ENCODE data around the gene INO80C. TPM values are rescaled to one million over a fixed set of nuclear protein-coding genes. Genes with fewer than 3 reads are reported as not detected.

INO80C gene
- total and polyA plus RNA-seq, 7 donors: 3.7 to 44.9 (median 25.5) TPM

GRCh38 chr18:35463050-35463449 is 34.7 kb downstream of the INO80C start:
- intact Hi-C loops (cut with DNase I): no loop called here
- Histone ChIP-seq H3K27me3 (no peaks in the 10 kb centered on the region), H3K27ac (peak overlapping the region in 2 of 4 donors; percentile 67 to 70)

GRCh38 chr18:35460736-35461161 is 37.0 kb downstream of the INO80C start:
- Histone ChIP-seq H3K4me3 (no peak overlapping the region), H3K27ac (peak overlapping the region in 3 of 4 donors; percentile 53 to 70 (median 67)), H3K27me3 (no peaks in the 10 kb centered on the region), H3K4me1 (peaks cover 0 to 66% (median 39%) of the 10 kb centered on the region in 4 donors), H3K9me3 (no peaks in the 10 kb centered on the region), H3K36me3 (no peaks in the 10 kb centered on the region)
- 42 to 60% methylated on average over 1 of the region's 1 CpG for WGBS, 2 donors
- no peak for TF ChIP-seq POLR2AphosphoS5 (IDR thresholded peaks at IDR 0.05)
- DNase-seq: no peak
- intact Hi-C loops (cut with DNase I): no loop called here

More at GRCh38 chr18:35463050-35463449, 34.7 kb downstream of the INO80C start:
- Histone ChIP-seq H3K9me3 (no peaks in the 10 kb centered on the region), H3K4me3 (no peak overlapping the region), H3K36me3 (no peaks in the 10 kb centered on the region), H3K4me1 (peaks cover 0 to 53% (median 29%) of the 10 kb centered on the region in 4 donors)
- DNase-seq: no peak
- WGBS, 2 donors: 74 to 92% methylated on average over 5 of the region's 5 CpGs
- TF ChIP-seq POLR2A (IDR thresholded peaks at IDR 0.05) (no peak), CTCF (IDR thresholded peaks at IDR 0.05) (no peak), EP300 (IDR thresholded peaks at IDR 0.05) (no peak), POLR2AphosphoS5 (IDR thresholded peaks at IDR 0.05) (no peak)

GRCh38 chr18:35459997-35460396 is 37.8 kb downstream of the INO80C start:
- intact Hi-C loops (cut with DNase I): loop anchor here (10.0 kb wide), 1 partner anchor 55 kb away; no protein-coding TSS in a partner anchor
- H3K27me3 ChIP-seq: no peaks in the 10 kb centered on the region
- H3K4me1 ChIP-seq: peaks cover 0 to 69% (median 39%) of the 10 kb centered on the region in 4 donors
- no peak for TF ChIP-seq EP300 (IDR thresholded peaks at IDR 0.05)
- no peak for TF ChIP-seq CTCF (IDR thresholded peaks at IDR 0.05)
- no peak for TF ChIP-seq POLR2A (IDR thresholded peaks at IDR 0.05)
- TF ChIP-seq POLR2AphosphoS5 (IDR thresholded peaks at IDR 0.05): no peak
- no peak overlapping the region for H3K4me3 ChIP-seq
- no peaks in the 10 kb centered on the region for H3K36me3 ChIP-seq
- no peak for DNase-seq
- no peaks in the 10 kb centered on the region for H3K9me3 ChIP-seq
- H3K27ac ChIP-seq: peak overlapping the region; percentile 36 to 70 (median 53)
- WGBS, 2 donors: 94 to 98% methylated on average over 2 of the region's 2 CpGs

GRCh38 chr18:35458677-35459441 is 38.9 kb downstream of the INO80C start:
- DNase-seq: peak; percentile 74
- Histone ChIP-seq H3K9me3 (no peaks in the 10 kb centered on the region), H3K36me3 (no peaks in the 10 kb centered on the region), H3K27me3 (no peaks in the 10 kb centered on the region), H3K4me1 (peaks cover 0 to 64% (median 36%) of the 10 kb centered on the region in 4 donors), H3K27ac (peak overlapping the region; percentile 59 to 70 (median 66)), H3K4me3 (no peak overlapping the region)
- no peak for TF ChIP-seq POLR2A (IDR thresholded peaks at IDR 0.05)
- TF ChIP-seq POLR2AphosphoS5 (IDR thresholded peaks at IDR 0.05): peak in 3 of 4 donors; percentile 48 to 58 (median 57)
- no peak for TF ChIP-seq CTCF (IDR thresholded peaks at IDR 0.05)
- no peak for TF ChIP-seq EP300 (IDR thresholded peaks at IDR 0.05)
- 64 to 69% methylated on average over 4 of the region's 4 CpGs for whole genome bisulfite sequencing, 2 donors
- intact Hi-C loops (cut with DNase I): loop anchor here (10.0 kb wide), 1 partner anchor 54 kb away; no protein-coding TSS in a partner anchor

GRCh38 chr18:35458271-35458670 is 39.5 kb downstream of the INO80C start:
- no peaks in the 10 kb centered on the region for H3K36me3 ChIP-seq
- peaks cover 0 to 58% (median 36%) of the 10 kb centered on the region in 4 donors for H3K4me1 ChIP-seq
- peak overlapping the region; percentile 59 to 70 (median 66) for H3K27ac ChIP-seq
- TF ChIP-seq POLR2A (IDR thresholded peaks at IDR 0.05) (no peak), EP300 (IDR thresholded peaks at IDR 0.05) (no peak), POLR2AphosphoS5 (IDR thresholded peaks at IDR 0.05) (no peak), CTCF (IDR thresholded peaks at IDR 0.05) (no peak)
- 13 to 51% methylated on average over 1 of the region's 1 CpG for WGBS, 2 donors
- no peaks in the 10 kb centered on the region for H3K27me3 ChIP-seq
- intact Hi-C loops (cut with DNase I): loop anchor here (10.0 kb wide), 1 partner anchor 53 kb away; no protein-coding TSS in a partner anchor
- no peak for DNase-seq
- no peak overlapping the region for H3K4me3 ChIP-seq
- H3K9me3 ChIP-seq: no peaks in the 10 kb centered on the region

All from sigmoid colon (tissue), 7 donors.